HG02759 (cell line): ENCODE data around the gene CCDC9B.

Source experiments
- ATAC-seq: cut with Tn5 transposase; IDR thresholded peaks from one replicate; pipeline ENCODE4 v1.9.1; 2021; ENCODE audit warnings: mild to moderate bottlenecking, moderate library complexity; ENCODE audit not compliant: unreplicated experiment

Gene CCDC9B

GRCh38 chr15:40365624-40366456, 25.1 kb upstream of the CCDC9B start:
- no peak for ATAC-seq

GRCh38 chr15:40365016-40365415, 24.3 kb upstream of the CCDC9B start:
- no peak for ATAC-seq

DNA sequence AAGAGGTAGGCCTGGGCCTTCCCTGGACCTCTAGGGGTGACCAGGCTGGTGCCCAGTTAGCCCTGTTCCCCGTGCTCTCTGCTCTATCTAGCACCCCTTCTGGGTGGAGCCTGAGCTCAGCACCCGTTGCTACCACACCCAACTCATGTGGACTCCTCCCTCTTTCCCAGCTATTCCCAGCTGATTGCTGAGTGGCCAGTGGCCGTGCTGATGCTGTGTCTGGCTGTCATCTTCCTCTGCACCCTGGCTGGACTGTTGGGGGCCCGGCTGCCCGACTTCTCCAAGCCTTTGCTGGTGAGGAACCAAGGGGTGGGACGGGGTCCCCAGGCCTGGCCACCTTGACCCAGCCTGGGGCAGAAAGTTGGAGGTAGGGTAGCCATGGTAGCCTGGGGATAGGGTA, 23.5 kb upstream of the CCDC9B start:
- ATAC-seq = no peak

DNA sequence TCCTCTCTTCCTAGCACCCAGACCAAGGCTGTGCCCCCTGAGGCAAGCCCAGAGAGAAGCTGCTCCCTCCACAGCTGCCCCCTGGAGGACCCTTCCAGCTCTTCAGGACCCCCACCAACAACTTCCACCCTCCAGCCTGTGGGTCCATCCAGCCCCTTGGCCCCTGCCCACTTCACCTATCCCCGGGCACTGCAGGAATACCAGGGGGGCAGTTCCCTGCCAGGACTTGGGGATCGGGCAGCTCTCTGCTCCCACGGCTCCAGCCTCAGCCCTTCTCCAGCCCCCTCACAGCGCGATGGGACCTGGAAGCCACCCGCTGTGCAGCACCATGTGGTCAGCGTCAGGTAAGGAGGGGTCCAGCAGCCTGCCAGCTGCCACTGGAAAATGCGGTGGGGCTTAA, 22.9 kb upstream of the CCDC9B start:
- no peak for ATAC-seq

DNA sequence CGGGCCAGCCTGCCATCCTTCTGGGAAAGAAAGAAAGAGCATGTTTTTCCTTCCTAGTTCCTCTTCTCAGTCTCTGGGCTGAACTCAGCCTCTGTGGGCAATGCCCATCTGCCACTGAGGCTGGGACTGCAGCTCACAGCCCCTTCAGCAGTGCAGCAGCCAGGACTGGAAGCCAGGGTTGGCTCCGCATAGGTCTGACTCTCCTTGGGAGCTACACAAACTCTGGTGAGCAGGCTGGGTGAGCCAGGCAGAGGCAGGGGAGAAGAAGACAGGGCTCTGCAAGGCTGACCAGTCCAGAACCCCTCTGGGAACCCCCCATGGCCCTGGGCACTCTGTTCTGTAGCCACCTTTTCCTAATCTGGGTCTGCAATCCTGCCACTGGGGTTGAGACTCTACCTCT, 20.9 kb upstream of the CCDC9B start:
- no peak for ATAC-seq

DNA sequence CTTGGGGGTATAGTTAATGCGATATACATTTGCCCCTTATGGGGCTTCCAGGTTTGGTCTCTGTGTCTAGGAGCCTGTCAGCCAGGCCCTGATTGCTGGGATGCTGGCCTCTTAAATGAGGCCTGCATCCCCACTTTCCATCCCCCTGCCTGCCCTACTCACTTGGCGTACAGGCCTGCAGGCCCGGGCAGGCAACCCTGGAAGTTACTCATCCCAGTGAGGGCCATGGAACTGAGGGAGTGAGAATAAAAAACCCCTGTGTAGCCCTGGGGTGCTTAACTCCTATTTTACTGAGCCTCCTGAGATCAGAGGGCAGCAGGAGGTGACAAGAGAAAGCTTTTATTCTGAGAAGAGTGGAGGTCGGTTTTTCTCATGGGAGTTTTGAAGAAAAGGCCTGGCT, 19.3 kb upstream of the CCDC9B start:
- ATAC-seq = no peak

GRCh38 chr15:40358471-40359353, 18.0 kb upstream of the CCDC9B start:
- ATAC-seq = peak; percentile 16

DNA sequence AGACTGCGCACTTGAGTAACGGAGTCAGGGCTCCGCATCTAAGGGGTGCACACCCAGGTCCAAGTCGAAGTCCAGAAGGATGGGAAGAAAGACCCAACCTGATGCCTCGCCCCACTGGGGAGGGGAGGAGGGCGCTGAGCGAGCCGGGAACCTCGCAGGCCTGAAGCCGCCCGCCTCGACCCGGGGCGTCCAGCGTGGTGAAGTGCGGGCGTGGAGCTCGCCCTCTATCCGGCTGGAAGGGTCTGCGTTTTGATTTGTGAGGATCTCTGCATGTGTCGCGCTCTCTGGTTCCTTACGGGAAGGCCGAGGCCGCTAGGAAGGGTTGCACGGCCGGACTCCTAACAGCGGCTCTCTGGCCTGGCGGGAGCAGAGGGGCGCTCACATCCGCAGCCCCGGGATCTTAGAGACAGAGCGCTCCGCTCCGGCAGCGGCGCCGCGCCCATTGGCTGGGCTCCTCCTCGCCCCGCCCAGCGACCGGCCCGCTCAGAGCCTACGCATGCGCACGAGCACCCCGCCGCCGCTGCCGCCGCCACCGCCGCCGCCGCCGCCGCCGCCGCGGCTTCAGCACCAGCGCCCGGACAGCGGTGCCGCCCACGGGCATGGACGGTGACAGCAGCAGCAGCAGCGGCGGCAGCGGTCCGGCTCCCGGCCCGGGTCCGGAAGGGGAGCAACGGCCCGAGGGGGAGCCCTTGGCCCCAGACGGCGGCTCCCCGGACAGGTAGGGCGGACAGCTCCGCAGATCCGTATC, 17.2 kb upstream of the CCDC9B start, which contains the start of gene DISP2:
DISP2 (plus strand) TSS at position 497 of the 748 bp plus-strand sequence; CDS start at position 600, 103 bp downstream.
- peak; percentile 91 for ATAC-seq

DNA sequence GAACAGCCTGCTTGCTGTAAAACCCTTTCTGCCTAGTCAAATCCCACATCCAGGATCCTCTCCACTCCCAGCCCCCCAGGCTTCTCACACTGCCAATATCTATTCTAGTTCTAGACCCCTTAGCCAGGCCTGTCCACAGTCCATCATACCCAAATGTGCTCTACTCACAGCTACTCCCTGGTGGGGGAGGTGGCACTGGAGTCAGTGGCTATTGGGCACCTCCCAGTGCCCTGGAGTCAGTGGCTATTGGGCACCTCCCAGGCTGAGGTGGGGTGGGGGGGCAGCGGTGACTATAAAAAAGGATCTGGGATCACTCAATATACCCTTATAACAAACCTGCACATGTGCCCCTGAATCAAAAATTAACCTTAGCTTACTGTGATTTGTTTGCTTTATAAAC, 16.5 kb upstream of the CCDC9B start:
- no peak for ATAC-seq

DNA sequence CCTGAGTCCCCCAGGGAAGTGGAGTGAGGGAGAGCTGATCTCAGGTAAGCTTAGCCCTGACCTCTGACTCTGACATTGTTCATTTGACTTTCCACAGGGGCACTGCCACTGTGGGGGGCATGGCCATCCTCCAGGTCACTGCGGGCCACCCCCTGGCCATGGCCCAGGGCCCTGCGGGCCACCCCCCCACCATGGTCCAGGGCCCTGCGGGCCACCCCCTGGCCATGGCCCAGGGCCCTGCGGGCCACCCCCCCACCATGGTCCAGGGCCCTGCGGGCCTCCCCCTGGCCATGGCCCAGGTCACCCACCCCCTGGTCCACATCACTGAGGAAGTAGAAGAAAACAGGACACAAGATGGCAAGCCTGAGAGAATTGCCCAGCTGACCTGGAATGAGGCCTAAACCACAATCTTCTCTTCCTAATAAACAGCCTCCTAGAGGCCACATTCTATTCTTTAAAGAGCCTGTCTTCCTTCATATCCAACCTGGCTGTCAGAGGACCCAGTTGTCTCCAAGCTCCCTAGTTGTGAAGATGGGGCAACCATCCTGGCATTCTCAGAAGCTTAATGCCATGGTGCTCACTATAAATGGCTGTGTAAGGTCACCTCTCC, 15.3 kb upstream of the CCDC9B start:
- ATAC-seq = no peak

DNA sequence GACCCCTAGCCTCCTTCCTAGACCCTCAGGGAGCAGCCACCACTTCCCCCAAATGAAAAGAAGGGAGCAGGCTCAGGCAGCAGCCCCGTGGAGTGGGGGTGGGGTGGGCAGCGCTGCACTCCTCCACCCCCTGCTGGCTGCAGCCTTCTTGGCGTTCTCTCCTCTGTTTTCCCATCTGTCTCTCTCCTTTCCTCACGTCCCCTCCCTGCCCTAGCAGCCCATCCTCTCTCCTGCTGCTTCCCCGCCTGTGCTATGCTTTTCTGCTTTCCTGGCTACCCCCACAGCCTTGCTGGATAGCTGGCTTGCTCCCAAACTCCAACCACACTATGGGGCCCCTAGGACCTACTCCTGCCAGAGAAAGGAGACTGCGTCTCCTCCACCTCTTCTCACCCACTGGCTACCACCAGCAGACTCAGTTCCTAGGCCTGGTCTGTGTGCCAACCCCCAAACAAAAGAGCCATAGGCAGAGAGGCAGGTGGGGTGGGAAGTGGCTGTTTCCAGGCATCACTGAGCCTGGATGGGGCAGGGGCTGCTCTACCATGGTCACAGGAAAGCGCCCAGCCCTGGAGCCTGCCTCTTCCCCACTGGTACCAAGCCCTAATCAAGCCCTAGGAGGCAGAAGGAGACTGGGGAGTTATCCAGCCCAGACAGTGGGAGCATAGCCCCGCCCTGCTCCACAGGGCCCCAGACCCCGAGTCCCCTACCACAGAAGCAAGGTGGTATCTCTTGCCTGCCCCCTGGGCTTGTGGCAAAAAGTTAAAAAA, 13.9 kb upstream of the CCDC9B start:
- ATAC-seq = no peak

DNA sequence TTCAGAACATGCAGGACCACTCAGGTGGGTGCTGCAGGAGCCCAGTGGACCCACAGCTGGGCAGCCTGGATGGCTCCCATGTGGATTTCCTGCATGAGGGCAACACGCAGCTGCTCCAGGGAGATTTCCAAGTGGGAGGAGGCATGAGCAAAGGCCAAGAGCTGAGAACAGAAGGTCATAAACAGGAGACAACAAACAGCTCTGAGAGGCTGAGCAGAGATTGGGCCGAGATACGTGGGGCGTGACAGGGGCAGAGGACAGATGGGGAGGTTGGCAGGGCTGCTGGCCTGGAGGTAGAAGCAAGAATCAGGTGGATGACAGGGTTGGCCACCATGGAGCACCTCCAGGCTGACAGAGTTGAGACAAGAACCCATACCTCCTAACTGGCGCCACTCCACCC, 13.0 kb upstream of the CCDC9B start:
- no peak for ATAC-seq

DNA sequence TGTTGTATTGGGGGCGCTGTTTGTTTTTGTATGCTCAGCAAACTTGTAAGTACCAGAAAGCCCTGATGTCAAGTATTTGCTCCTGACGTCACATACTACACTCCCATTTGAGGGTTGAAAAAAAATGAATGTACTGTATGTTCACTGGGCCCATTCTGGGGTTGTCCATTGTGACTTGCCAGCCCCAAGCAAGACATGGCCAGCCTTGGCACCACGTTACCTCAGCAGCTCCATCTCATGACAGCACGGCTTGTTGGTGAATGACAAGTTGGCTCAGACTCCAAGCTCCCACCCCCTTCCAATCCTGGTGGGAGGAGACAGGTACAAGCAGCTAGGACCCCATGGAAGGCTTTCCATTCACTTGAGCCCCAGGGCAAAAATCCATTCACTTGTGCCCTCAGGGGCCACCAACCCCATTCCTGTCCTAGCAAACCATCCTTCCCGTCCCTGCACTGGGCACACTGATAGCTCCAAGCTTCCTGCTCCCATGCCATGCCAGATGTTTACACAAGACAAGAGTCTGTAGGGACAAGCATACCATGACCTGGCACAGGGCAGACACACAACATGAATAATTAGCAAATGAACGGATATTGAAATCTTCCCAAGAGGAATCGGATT, 11.7 kb upstream of the CCDC9B start:
- no peak for ATAC-seq

DNA sequence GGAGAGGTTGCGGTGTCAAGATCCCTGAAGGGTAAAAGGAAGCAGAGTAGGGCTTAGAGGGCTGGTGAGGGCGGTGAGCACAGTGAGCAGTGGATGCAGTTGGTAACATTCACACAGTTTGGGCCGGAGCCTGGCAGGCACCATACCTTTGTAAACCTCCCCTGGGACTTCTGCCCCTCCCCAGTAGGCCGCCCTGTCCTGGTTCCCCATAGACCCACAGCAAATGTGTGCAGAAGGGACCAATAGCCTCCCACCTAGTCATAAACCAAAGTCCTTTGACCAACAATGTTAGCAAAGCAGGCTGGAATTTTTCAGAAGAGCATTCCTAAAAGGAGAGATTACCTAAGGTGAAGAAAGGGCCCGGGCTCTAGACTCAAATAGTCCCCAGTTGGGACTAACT, 8.4 kb upstream of the CCDC9B start:
- ATAC-seq = no peak

DNA sequence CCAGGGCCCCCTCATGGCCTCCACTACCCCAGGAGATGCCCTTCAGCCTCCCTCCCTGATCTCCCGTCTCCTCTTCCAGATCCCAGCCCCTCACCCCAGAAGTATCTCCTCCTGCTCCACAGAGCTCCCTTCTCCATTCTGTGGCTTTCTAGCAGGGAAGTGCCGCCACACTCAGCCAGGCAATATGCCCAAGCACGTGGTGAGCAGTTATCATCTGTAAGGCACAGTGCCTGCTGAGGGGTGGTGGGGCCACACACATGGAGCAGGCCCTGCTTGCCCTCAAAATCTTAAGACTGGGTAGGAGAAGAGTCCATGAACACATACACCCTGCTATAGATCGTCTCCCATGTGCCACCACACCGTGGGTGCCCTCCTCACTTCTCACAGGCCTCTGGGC, 7.7 kb upstream of the CCDC9B start:
- ATAC-seq = no peak

DNA sequence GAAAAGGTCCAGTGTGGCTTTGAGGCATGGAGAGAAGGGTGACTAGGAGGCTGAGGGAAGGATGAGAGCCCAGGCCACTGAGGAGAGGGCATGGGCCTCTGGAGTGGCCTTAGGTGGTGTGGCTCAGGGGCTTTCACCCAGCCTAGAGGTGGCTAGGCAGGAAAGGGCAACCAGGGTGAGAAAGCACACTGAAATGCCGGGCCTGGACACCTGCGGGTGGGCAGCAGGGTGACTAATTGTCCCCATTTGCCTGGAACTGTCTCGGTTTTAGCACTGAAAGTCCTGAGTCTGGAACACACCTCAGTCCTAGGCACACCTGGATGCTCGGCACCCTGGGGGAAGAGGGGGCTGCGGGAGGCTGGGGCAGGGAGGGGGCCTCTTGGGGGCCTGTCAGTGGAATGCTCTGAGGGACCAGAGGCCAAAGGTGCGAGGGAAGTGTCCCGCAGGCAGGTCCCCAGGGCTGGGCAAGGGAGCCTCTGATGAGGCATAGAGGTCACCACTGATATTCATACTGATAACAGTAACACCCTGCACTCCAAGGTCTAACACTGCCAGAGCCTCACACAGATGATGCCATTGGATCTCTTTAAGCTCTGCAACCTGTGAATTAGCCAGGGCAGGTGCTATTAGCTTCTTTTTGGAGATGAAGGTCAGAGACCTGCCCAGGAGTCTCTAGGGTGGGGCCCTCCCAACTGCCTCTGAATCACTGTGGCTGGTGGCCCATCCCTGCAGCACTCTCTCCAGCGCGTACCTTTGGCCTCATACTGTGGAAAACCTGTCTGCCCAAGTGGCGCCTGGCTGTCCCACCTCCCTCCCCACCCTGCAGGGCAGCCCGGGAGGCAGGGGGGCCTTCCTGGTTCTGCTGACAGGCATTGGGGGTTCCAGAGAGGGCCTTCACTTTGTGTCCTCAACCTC, 7.1 kb upstream of the CCDC9B start:
- no peak for ATAC-seq

DNA sequence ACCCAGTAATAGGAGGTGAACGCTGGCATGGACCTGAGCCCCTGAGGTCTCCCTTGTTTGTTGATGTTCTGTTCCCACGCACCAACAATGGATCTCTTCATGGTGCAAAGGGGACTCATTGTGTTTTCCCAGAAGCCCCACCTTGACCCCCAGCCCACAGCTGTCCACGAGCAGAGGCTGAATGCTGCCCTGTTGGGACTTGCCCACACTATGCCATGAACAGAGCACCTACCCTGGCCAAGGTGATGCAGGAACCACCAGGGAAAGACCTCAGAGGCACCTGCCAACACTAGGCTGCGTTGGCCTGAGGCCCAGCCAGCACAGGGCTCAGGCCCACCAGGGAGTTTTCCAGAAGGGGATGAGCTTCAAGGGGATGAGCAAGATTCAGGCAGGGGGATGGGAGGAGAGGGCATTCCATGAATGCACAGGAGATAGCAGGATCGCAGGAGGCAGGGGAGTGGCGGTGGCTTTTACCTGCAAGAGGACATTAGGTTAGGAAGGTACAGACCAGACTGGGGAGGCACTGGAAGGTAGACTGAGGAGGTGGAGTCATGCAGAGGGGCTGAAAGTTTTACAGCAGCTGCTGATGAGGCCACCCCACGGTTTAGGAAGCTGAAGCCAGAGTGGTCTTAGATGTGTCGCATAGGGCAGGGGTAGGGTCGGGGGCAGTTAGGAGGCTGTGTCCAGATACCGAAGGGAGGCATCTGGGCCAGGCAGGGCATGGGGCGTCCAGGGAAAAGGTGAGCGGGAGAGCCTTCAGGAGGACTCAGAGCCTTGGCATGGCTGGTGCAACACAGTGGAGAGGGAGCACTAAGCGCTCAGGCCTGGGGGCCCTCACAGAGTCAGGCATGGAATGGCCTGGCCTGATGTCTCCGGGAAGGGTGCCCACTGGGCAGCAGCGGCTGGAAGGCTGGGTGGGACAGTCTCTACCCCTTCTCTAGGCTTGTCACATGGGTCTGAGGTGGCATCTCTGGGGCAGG, 6.1 kb upstream of the CCDC9B start:
- ATAC-seq = no peak
